OCI-LY7 (cell line): Measurements from ENCODE around the gene AMIGO3. TPM values are rescaled to one million over a fixed set of nuclear protein-coding genes. Genes with fewer than 3 reads are reported as not detected.
"Not testable (repeated sequence)": the region's sequence is repeated elsewhere in the genome, so short reads cannot be mapped to it uniquely, and the experiment has no call there.

Source experiments
- BruUV-seq: library from RNA; stranded (reverse); fragments of 400-500 nt; replicated peaks from 2 replicates; lab custom pipeline; 2021; lab: Mats Ljungman, UMichigan
- CTCF ChIA-PET: fragments of 300-600 bp; sonication (Branson Sonifier 250); formaldehyde crosslinking; loops from one replicate; lab custom pipeline; 2022; ENCODE audit warnings: antibody characterized with exemption; ENCODE audit not compliant: unreplicated experiment; lab: Charles Lee
- POLR2A ChIA-PET: fragments of 300-600 bp; sonication (Branson Sonifier 250); formaldehyde crosslinking; loops from one replicate; lab custom pipeline; 2022; ENCODE audit warnings: antibody characterized with exemption; lab: Charles Lee
- DNase-seq: peaks from one replicate; pipeline ENCODE4 v3.0.0-alpha.2; 2015; ENCODE audit warnings: low spot score
- H2AFZ ChIP-seq: fragments of 200-600 bp; sonication (generic), shearing (Covaris generic); 2 replicates; pipeline ENCODE4 v1.6.1; 2014; ENCODE audit warnings: mild to moderate bottlenecking, antibody characterized with exemption, low read length, moderate library complexity
- H3K27ac ChIP-seq: fragments of 200-600 bp; sonication (generic); 2 replicates; pipeline ENCODE4 v1.5.1; 2014; ENCODE audit warnings: mixed run types, low read depth, mild to moderate bottlenecking, moderate library complexity, low read length, inconsistent platforms; ENCODE audit not compliant: poor library complexity, severe bottlenecking
- H3K36me3 ChIP-seq: fragments of 200-600 bp; sonication (generic); 2 replicates; pipeline ENCODE4 v1.6.1; 2014; ENCODE audit warnings: mild to moderate bottlenecking, antibody characterized with exemption, low read length, moderate library complexity, mixed read lengths; ENCODE audit not compliant: insufficient read depth
- H3K4me1 ChIP-seq: fragments of 200-600 bp; sonication (generic); 2 replicates; pipeline ENCODE4 v1.5.1; 2014; ENCODE audit warnings: mild to moderate bottlenecking, low read length; ENCODE audit not compliant: insufficient read depth, poor library complexity, severe bottlenecking
- H3K4me2 ChIP-seq: fragments of 200-600 bp; sonication (generic); 2 replicates; pipeline ENCODE4 v1.6.1; 2014; ENCODE audit warnings: mild to moderate bottlenecking, low read length
- H3K4me3 ChIP-seq: fragments of 200-600 bp; sonication (generic); 2 replicates; pipeline ENCODE4 v1.5.1; 2014; ENCODE audit warnings: mild to moderate bottlenecking, low read depth, low read length; ENCODE audit not compliant: poor library complexity, severe bottlenecking
- H3K79me2 ChIP-seq: fragments of 200-600 bp; sonication (generic); 2 replicates; pipeline ENCODE4 v1.6.1; 2016; ENCODE audit warnings: low read depth, mild to moderate bottlenecking, low read length, moderate library complexity, mixed read lengths; ENCODE audit not compliant: insufficient read depth
- H3K9me2 ChIP-seq: fragments of 200-600 bp; sonication (generic); 2 replicates; pipeline ENCODE4 v1.6.1; 2016; ENCODE audit warnings: mild to moderate bottlenecking, low read length, mixed read lengths; ENCODE audit not compliant: insufficient read depth
- H3K9me3 ChIP-seq: fragments of 200-600 bp; sonication (generic); 2 replicates; pipeline ENCODE4 v1.6.1; 2014; ENCODE audit warnings: mild to moderate bottlenecking, mixed run types, low read length, mixed read lengths
- H4K20me1 ChIP-seq: fragments of 200-600 bp; sonication (generic); 2 replicates; pipeline ENCODE4 v1.6.1; 2014; ENCODE audit warnings: mild to moderate bottlenecking, antibody characterized with exemption, low read length, moderate library complexity, mixed read lengths; ENCODE audit not compliant: insufficient read depth
- CTCF ChIP-seq: fragments of 200-600 bp; sonication (generic); conservative IDR thresholded peaks from 2 replicates; pipeline ENCODE4 v1.5.1; 2014; ENCODE audit warnings: mild to moderate bottlenecking, antibody characterized with exemption, low read length, moderate library complexity, mixed read lengths
- EZH2phosphoT487 ChIP-seq: fragments of 200-600 bp; sonication (generic); IDR thresholded peaks from 2 replicates; pipeline ENCODE4 v1.6.1; 2018; ENCODE audit warnings: low read depth, borderline replicate concordance, mild to moderate bottlenecking, mixed run types, antibody characterized with exemption, low read length, moderate library complexity, mixed read lengths
- intact Hi-C: fragments of 100-400 bp; cut with micrococcal nuclease; formaldehyde crosslinking; loops from one replicate; pipeline ENCODE4 v1.10.0; 2022; ENCODE audit not compliant: unreplicated experiment
- total RNA-seq, 2 experiments: library from RNA; depleted of rRNA in 1 of 2; stranded (reverse); fragments of >200 nt in 1 of 2; shearing (Covaris generic) in 1 of 2; gene quantifications; 2 replicates each; pipeline ENCODE4 v1.2.3, GENCODE V29; 2014 to 2022

The AMIGO3 gene
- total RNA-seq, 2 experiments from 2014 or later = 0.80 to 4.4 TPM

GRCh38 chr3:49750056-49750455, 30.6 kb upstream of the AMIGO3 start:
- H3K27ac ChIP-seq = no peak overlapping the region
- H3K9me2 ChIP-seq = no peaks in the 10 kb centered on the region
- CTCF ChIA-PET = no interaction called here
- POLR2A ChIA-PET = no interaction called here
- no peaks in the 10 kb centered on the region for H4K20me1 ChIP-seq
- intact Hi-C loops = no loop called here
- H3K36me3 ChIP-seq = peaks cover 8% of the 10 kb centered on the region; the same call in 1 of the 2 replicates
- DNase-seq = no peak
- TF ChIP-seq EZH2phosphoT487 (no peak), CTCF (no peak)
- no peak overlapping the region for H2AFZ ChIP-seq
- H3K79me2 ChIP-seq = peaks cover 5% of the 10 kb centered on the region; the same call in 1 of the 2 replicates
- no peak overlapping the region for H3K4me2 ChIP-seq
- H3K9me3 ChIP-seq = no peaks in the 10 kb centered on the region
- no peaks in the 10 kb centered on the region for H3K4me1 ChIP-seq
- no peak overlapping the region for H3K4me3 ChIP-seq
- BruUV-seq = no TSS peak

- H3K27ac ChIP-seq, CTCF ChIA-PET, H3K9me3 ChIP-seq, DNase-seq, H3K79me2 ChIP-seq, H3K4me2 ChIP-seq, BruUV-seq, H3K4me1 ChIP-seq, H2AFZ ChIP-seq, H3K4me3 ChIP-seq, H3K9me2 ChIP-seq, intact Hi-C loops, H4K20me1 ChIP-seq: not testable (repeated sequence)
- POLR2A ChIA-PET = interaction anchor here (1.0 kb wide), 1 partner anchor 25 kb away, joined by 3 read pairs; no protein-coding TSS in a partner anchor
- peaks cover 12% of the 10 kb centered on the region; the same call in 1 of the 2 replicates for H3K36me3 ChIP-seq
Measured at GRCh38 chr3:49748874-49749273, 29.4 kb upstream of the AMIGO3 start.

- intact Hi-C loops = no loop called here
- H3K4me2 ChIP-seq = no peak overlapping the region
- H3K4me3 ChIP-seq = no peak overlapping the region
- DNase-seq = no peak
- no peak overlapping the region for H2AFZ ChIP-seq
- CTCF ChIA-PET = no interaction called here
- H3K36me3 ChIP-seq = peaks cover 12% of the 10 kb centered on the region; the same call in 1 of the 2 replicates
- no peaks in the 10 kb centered on the region for H4K20me1 ChIP-seq
- H3K27ac ChIP-seq = no peak overlapping the region
- TF ChIP-seq EZH2phosphoT487 (no peak), CTCF (no peak)
- H3K9me3 ChIP-seq = no peaks in the 10 kb centered on the region
- no peaks in the 10 kb centered on the region; the same call in 1 of the 2 replicates for H3K79me2 ChIP-seq
- no peaks in the 10 kb centered on the region for H3K9me2 ChIP-seq
- no TSS peak for BruUV-seq
- POLR2A ChIA-PET = interaction anchor here (1.0 kb wide), 1 partner anchor 26 kb away, joined by 3 read pairs; no protein-coding TSS in a partner anchor
- H3K4me1 ChIP-seq = no peaks in the 10 kb centered on the region
Measured at GRCh38 chr3:49747792-49748480, 28.5 kb upstream of the AMIGO3 start.
